Measurements from ENCODE around the gene SYT6.

Gene SYT6

DNA sequence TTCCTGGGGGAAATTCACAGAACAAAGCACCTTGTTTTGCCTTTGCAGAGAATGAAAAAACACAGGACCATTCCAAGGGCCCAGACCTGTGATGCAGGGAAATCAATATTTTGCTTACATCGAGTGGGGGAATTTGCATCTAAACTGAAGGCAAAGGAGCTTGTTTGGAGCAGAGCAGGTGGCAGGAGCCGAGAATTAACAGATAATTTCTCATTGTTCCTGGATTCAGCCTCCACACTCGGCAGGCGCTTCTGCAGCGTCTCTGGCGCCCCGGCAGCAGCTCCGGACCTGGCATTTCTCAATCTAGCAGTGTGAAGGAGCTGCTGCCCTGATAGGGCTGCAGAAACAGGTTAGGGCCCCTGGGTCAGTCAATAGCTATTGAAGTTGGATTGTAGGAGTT is 2.0 kb upstream of the SYT6 start:
- DNase-seq (ENCODE audit: low read depth) = no peak
- no peak overlapping the region for H3K4me3 ChIP-seq (ENCODE audit: low read depth, low read length)
- TF ChIP-seq, protein P1, sequence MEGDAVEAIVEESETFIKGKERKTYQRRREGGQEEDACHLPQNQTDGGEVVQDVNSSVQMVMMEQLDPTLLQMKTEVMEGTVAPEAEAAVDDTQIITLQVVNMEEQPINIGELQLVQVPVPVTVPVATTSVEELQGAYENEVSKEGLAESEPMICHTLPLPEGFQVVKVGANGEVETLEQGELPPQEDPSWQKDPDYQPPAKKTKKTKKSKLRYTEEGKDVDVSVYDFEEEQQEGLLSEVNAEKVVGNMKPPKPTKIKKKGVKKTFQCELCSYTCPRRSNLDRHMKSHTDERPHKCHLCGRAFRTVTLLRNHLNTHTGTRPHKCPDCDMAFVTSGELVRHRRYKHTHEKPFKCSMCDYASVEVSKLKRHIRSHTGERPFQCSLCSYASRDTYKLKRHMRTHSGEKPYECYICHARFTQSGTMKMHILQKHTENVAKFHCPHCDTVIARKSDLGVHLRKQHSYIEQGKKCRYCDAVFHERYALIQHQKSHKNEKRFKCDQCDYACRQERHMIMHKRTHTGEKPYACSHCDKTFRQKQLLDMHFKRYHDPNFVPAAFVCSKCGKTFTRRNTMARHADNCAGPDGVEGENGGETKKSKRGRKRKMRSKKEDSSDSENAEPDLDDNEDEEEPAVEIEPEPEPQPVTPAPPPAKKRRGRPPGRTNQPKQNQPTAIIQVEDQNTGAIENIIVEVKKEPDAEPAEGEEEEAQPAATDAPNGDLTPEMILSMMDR (IDR thresholded peaks at IDR 0.05; ENCODE audit: insufficient read depth, low read depth, low read length, missing control alignments) = no peak

DNA sequence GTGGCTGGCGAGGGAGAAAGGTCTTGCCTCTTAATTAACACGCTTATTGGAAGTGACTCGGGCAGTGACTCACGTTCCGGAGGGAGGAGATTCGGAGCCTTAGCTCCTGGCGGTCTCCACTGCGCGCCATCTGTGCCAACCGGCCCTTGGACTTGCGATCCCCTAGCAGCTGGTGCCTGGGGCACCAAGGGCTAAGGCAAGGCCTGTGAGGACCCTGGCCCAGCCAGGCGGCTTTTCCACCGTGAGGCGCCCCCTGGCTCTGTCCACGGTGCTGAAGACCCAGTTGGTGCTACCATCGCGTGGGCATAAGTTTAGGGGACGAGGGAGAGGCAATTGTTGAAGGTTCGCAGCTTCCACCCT is 1.3 kb upstream of the SYT6 start:
- TF ChIP-seq, protein P1 (IDR thresholded peaks at IDR 0.05; ENCODE audit: insufficient read depth, low read depth, low read length, missing control alignments) = no peak
- DNase-seq (ENCODE audit: low read depth) = no peak
- no peak overlapping the region for H3K4me3 ChIP-seq (ENCODE audit: low read depth, low read length)

DNA sequence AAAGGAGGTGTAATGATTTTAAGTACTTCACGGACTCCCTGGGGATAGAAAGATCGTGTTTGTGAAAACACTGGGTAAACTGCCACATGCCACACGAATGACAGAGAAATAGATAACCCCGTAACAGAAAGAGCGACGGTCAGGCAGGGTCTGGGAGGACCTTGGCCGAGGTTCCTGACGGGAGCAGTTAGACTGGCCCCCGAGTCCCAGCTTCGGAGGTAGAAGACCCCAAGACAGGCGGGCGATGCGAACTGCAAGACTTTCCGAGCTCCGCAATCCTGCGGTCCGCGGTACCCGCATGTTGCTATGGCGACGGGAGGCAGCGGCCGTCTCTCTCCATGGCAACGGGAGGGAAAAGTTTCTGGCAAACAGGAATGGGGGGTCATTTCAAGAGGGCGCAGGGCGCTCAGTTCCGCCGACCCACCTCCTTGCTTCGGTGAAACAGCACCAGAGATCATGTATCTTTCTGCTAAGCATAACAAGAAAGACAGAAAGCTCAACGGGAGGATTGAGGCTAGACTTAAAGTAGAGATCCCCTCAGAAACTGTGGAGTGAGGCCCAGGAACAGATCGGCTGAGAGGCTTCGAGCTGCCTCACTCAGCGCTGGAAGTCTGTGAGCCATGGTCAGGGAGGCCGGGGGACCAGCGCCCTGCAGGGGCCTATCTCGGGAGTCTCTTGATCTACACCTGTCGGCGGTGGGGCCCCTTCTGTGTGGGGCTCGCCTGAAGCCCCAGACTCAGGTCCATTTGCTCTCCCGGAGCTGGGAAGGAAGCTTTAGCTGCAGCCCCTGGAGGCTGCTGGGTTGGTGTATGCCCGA is 685 bp upstream of the SYT6 start:
- no peak for DNase-seq (ENCODE audit: low read depth)
- H3K4me3 ChIP-seq (ENCODE audit: low read depth, low read length) = no peak overlapping the region
- TF ChIP-seq, protein P1 (IDR thresholded peaks at IDR 0.05; ENCODE audit: insufficient read depth, low read depth, low read length, missing control alignments) = no peak

DNA sequence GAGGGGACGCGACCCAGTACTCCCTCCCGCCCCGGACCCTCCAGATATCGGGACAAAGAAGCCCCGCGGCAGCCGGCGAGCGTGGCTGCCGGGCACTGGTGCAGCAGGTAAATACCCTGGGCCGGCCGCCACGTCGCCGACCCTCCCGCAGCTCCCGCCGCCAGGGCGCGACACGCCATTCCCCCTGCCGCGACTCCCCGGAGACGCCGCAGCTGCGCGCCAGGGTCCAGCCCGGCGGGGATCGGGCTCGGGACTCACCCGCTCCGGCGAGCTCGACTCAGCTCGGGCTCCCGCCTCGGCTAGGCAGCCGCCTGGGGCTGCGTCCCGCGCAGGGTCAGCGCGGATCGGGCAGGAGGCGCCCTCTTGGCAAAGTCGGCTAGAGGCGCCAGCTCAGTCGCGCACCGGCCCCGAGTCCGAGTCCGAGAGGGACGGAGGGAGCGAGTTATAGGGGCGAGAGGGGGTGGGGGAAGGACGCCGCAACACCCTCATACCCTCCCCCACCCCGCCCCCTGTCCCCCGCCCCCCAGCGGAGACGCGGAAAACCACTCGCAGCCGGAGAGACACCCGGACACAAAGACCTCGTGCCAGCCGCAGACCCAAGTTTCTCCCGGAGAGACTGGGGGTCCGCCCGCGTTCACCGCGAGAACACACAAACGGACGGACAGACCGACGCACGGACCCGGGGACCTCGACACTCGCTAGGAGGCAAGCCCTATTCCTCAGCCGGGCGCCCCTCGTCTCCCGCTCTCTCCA is 985 bp downstream of the SYT6 start:
- DNase-seq (ENCODE audit: low read depth) = no peak
- TF ChIP-seq, protein P1 (IDR thresholded peaks at IDR 0.05; ENCODE audit: insufficient read depth, low read depth, low read length, missing control alignments) = no peak
- no peak overlapping the region for H3K4me3 ChIP-seq (ENCODE audit: low read depth, low read length)

DNA sequence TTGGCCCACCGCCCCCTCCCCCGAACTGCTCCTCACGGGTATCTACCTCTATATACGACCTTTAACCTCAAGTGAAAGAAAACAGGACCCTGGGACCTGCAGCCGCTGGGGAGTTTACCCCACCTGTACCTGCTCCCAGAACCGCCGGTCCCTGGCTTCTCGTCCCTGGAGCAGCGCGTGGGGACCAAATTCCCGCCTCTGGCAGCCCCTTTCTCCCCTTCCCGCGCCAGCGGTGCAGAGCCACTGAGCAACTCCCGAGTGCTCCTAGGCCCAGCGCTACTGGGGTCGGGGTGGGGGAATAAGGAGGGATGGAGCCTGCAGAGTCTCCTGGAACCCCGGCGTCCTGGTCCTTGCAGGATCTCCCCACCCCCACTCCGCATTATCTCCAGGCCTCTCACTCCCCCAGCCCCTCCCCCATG is 1.6 kb downstream of the SYT6 start:
- H3K4me3 ChIP-seq (ENCODE audit: low read depth, low read length) = no peak overlapping the region
- no peak for DNase-seq (ENCODE audit: low read depth)
- TF ChIP-seq, protein P1 (IDR thresholded peaks at IDR 0.05; ENCODE audit: insufficient read depth, low read depth, low read length, missing control alignments) = no peak

DNA sequence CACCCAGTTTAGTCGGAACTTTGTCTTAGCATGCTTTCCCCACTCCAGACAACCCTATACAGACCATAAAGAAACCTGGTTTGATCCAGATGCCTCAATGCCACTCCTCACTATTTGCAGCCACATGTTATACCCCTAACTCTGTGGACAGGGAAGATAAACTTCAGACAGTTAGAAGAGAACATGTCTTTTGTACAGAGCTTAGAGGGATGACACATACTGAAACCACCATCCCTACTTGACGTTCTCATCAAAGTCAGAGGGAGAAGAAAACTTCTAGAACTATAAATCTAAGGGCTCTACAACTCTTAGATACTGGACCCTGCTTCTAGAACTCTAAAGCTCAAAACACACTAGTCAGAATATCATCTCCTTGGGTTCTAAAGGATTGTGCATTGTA is 3.7 kb downstream of the SYT6 start:
- no peak overlapping the region for H3K4me3 ChIP-seq (ENCODE audit: low read depth, low read length)
- DNase-seq (ENCODE audit: low read depth) = no peak

More for the DNA sequence above, 3.7 kb downstream of the SYT6 start:
- TF ChIP-seq, protein P1 (IDR thresholded peaks at IDR 0.05; ENCODE audit: insufficient read depth, low read depth, low read length, missing control alignments) = no peak
